Ecto neural progenitor cell (in vitro differentiated cells): ENCODE results near the gene PRM2.
"Not testable (repeated sequence)": the region's sequence is repeated elsewhere in the genome, so short reads cannot be mapped to it uniquely, and the experiment has no call there.

ENCODE experiments used
- DNase-seq: peaks from one replicate; pipeline ENCODE4 v3.0.0-alpha.2; 2018; ENCODE audit warnings: low spot score

PRM2 gene

GRCh38 chr16:11289696-11290095 is 13.4 kb upstream of the PRM2 start:
- DNase-seq, result not testable (repeated sequence)

GRCh38 chr16:11289202-11289601 is 12.9 kb upstream of the PRM2 start:
- DNase-seq, result no peak

- DNase-seq, result no peak
These were observed 9.6 kb upstream of the PRM2 start for GRCh38 chr16:11285842-11286241.

- DNase-seq, result no peak
These were observed 7.6 kb upstream of the PRM2 start for GRCh38 chr16:11283820-11284248.

GRCh38 chr16:11280616-11281522 is 4.6 kb upstream of the PRM2 start, which contains the start of gene PRM1:
PRM1 (minus strand) TSS chr16:11281330; CDS start chr16:11281238, 92 bp downstream.
- DNase-seq, result no peak

- DNase-seq, result no peak
These were observed 2.7 kb upstream of the PRM2 start for GRCh38 chr16:11278681-11279628.

- no peak for DNase-seq
These were observed 1.5 kb upstream of the PRM2 start for GRCh38 chr16:11277607-11278337.

- DNase-seq, result no peak
These were observed 765 bp upstream of the PRM2 start for GRCh38 chr16:11276896-11277593.

- no peak for DNase-seq
These were observed 1.3 kb downstream of the PRM2 start for GRCh38 chr16:11274964-11275363.

- DNase-seq, result no peak
These were observed 2.5 kb downstream of the PRM2 start for GRCh38 chr16:11273721-11274324.

GRCh38 chr16:11272921-11273720 is 3.2 kb downstream of the PRM2 start, which contains the start of gene PRM3:
PRM3 (minus strand) TSS chr16:11273629; CDS start chr16:11273595, 34 bp downstream.
- DNase-seq, result no peak

- DNase-seq, result no peak
These were observed 3.8 kb downstream of the PRM2 start for GRCh38 chr16:11272484-11272883.

GRCh38 chr16:11271610-11272009 is 4.7 kb downstream of the PRM2 start:
- no peak for DNase-seq

GRCh38 chr16:11270602-11271162 is 5.6 kb downstream of the PRM2 start:
- no peak for DNase-seq

- no peak for DNase-seq
These were observed 7.3 kb downstream of the PRM2 start, which contains the start of gene TNP2 for GRCh38 chr16:11268921-11269375. TNP2 (minus strand) TSS chr16:11269325; CDS start chr16:11269262, 63 bp downstream.

- no peak for DNase-seq
These were observed 11.2 kb downstream of the PRM2 start for GRCh38 chr16:11265124-11265523.

GRCh38 chr16:11264155-11264832 is 12.0 kb downstream of the PRM2 start:
- DNase-seq, result no peak

- no peak for DNase-seq
These were observed 12.5 kb downstream of the PRM2 start for GRCh38 chr16:11263737-11264136.

- no peak for DNase-seq
These were observed 13.4 kb downstream of the PRM2 start for GRCh38 chr16:11262915-11263314.
